ENCODE results near the gene MAN2A1.

Gene MAN2A1

GRCh38 chr5:109694451-109694891, 4.7 kb downstream of the MAN2A1 start:
- H3K9me3 ChIP-seq (ENCODE audit: control insufficient read depth, insufficient read depth, low read depth, low read length): no peaks in the 10 kb centered on the region
- H3K4me3 ChIP-seq (ENCODE audit: low read depth, low read length): no peak overlapping the region
- no peak overlapping the region for H3K27ac ChIP-seq (ENCODE audit: low read depth, low read length)
- H3K9ac ChIP-seq (ENCODE audit: low read length): no peak overlapping the region
- peaks cover 60% of the 10 kb centered on the region for H3K4me1 ChIP-seq (ENCODE audit: control insufficient read depth, insufficient read depth, low read length)
- no peaks in the 10 kb centered on the region for H3K27me3 ChIP-seq (ENCODE audit: control insufficient read depth, insufficient read depth, low read length)
- 0 out of 2 replicates have a peak, but pooled peaks cover 3% of the 10 kb centered on the region for H3K36me3 ChIP-seq (ENCODE audit: control insufficient read depth, insufficient read depth, low read length)

- Histone ChIP-seq H3K36me3 (ENCODE audit: control insufficient read depth, insufficient read depth, low read length) (0 out of 2 replicates have a peak, but pooled peaks cover 4% of the 10 kb centered on the region), H3K9ac (ENCODE audit: low read length) (no peak overlapping the region), H3K27ac (ENCODE audit: low read depth, low read length) (no peak overlapping the region), H3K27me3 (ENCODE audit: control insufficient read depth, insufficient read depth, low read length) (no peaks in the 10 kb centered on the region), H3K4me3 (ENCODE audit: low read depth, low read length) (no peak overlapping the region), H3K9me3 (ENCODE audit: control insufficient read depth, insufficient read depth, low read depth, low read length) (no peaks in the 10 kb centered on the region), H3K4me1 (ENCODE audit: control insufficient read depth, insufficient read depth, low read length) (peaks cover 64% of the 10 kb centered on the region)
Measured at GRCh38 chr5:109695005-109695926, 5.5 kb downstream of the MAN2A1 start.

GRCh38 chr5:109697339-109697738, 7.6 kb downstream of the MAN2A1 start:
- H3K9ac ChIP-seq (ENCODE audit: low read length): no peak overlapping the region
- H3K27me3 ChIP-seq (ENCODE audit: control insufficient read depth, insufficient read depth, low read length): no peaks in the 10 kb centered on the region
- no peak overlapping the region for H3K27ac ChIP-seq (ENCODE audit: low read depth, low read length)
- H3K36me3 ChIP-seq (ENCODE audit: control insufficient read depth, insufficient read depth, low read length): 0 out of 2 replicates have a peak, but pooled peaks cover 6% of the 10 kb centered on the region
- no peak overlapping the region for H3K4me3 ChIP-seq (ENCODE audit: low read depth, low read length)
- no peaks in the 10 kb centered on the region for H3K9me3 ChIP-seq (ENCODE audit: control insufficient read depth, insufficient read depth, low read depth, low read length)
- H3K4me1 ChIP-seq (ENCODE audit: control insufficient read depth, insufficient read depth, low read length): peaks cover 70% of the 10 kb centered on the region

GRCh38 chr5:109700516-109701153, 10.9 kb downstream of the MAN2A1 start:
- 0 out of 2 replicates have a peak, but pooled peaks cover 6% of the 10 kb centered on the region for H3K36me3 ChIP-seq (ENCODE audit: control insufficient read depth, insufficient read depth, low read length)
- no peaks in the 10 kb centered on the region for H3K9me3 ChIP-seq (ENCODE audit: control insufficient read depth, insufficient read depth, low read depth, low read length)
- no peak overlapping the region for H3K9ac ChIP-seq (ENCODE audit: low read length)
- H3K4me3 ChIP-seq (ENCODE audit: low read depth, low read length): no peak overlapping the region
- peaks cover 48% of the 10 kb centered on the region for H3K4me1 ChIP-seq (ENCODE audit: control insufficient read depth, insufficient read depth, low read length)
- H3K27me3 ChIP-seq (ENCODE audit: control insufficient read depth, insufficient read depth, low read length): no peaks in the 10 kb centered on the region
- H3K27ac ChIP-seq (ENCODE audit: low read depth, low read length): no peak overlapping the region

- H3K27ac ChIP-seq (ENCODE audit: low read depth, low read length): no peak overlapping the region
- H3K4me1 ChIP-seq (ENCODE audit: control insufficient read depth, insufficient read depth, low read length): peaks cover 46% of the 10 kb centered on the region
- no peaks in the 10 kb centered on the region for H3K9me3 ChIP-seq (ENCODE audit: control insufficient read depth, insufficient read depth, low read depth, low read length)
- H3K9ac ChIP-seq (ENCODE audit: low read length): no peak overlapping the region
- H3K36me3 ChIP-seq (ENCODE audit: control insufficient read depth, insufficient read depth, low read length): 0 out of 2 replicates have a peak, but pooled peaks cover 6% of the 10 kb centered on the region
- H3K27me3 ChIP-seq (ENCODE audit: control insufficient read depth, insufficient read depth, low read length): no peaks in the 10 kb centered on the region
- no peak overlapping the region for H3K4me3 ChIP-seq (ENCODE audit: low read depth, low read length)
Measured at GRCh38 chr5:109701252-109701651, 11.5 kb downstream of the MAN2A1 start.

DNA sequence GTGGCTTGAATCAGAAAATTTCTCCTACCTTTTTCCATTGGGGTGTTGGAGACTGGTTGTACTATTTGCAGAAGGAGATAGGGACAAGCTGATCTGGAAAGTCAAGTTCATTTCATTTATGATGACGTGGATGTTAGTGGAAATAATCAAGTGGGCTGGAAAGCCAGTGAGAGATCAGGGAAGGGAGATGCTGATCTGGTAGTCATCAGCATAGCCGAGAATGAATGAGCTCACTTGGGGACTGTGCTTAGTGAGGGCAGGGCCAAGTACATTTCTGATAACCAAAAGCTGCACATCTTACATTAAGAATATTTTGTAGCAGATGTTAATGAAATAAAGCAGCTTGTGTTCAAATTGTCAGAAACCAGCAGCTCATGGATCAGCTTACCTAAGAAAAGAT, 12.1 kb downstream of the MAN2A1 start:
- H3K27me3 ChIP-seq (ENCODE audit: control insufficient read depth, insufficient read depth, low read length): no peaks in the 10 kb centered on the region
- peaks cover 40% of the 10 kb centered on the region for H3K4me1 ChIP-seq (ENCODE audit: control insufficient read depth, insufficient read depth, low read length)
- H3K9ac ChIP-seq (ENCODE audit: low read length): no peak overlapping the region
- H3K36me3 ChIP-seq (ENCODE audit: control insufficient read depth, insufficient read depth, low read length): 0 out of 2 replicates have a peak, but pooled peaks cover 6% of the 10 kb centered on the region
- H3K4me3 ChIP-seq (ENCODE audit: low read depth, low read length): no peak overlapping the region
- H3K27ac ChIP-seq (ENCODE audit: low read depth, low read length): no peak overlapping the region
- H3K9me3 ChIP-seq (ENCODE audit: control insufficient read depth, insufficient read depth, low read depth, low read length): no peaks in the 10 kb centered on the region

- Histone ChIP-seq H3K27me3 (ENCODE audit: control insufficient read depth, insufficient read depth, low read length) (no peaks in the 10 kb centered on the region), H3K4me1 (ENCODE audit: control insufficient read depth, insufficient read depth, low read length) (peaks cover 31% of the 10 kb centered on the region), H3K27ac (ENCODE audit: low read depth, low read length) (no peak overlapping the region), H3K4me3 (ENCODE audit: low read depth, low read length) (no peak overlapping the region), H3K36me3 (ENCODE audit: control insufficient read depth, insufficient read depth, low read length) (0 out of 2 replicates have a peak, but pooled peaks cover 4% of the 10 kb centered on the region), H3K9ac (ENCODE audit: low read length) (no peak overlapping the region), H3K9me3 (ENCODE audit: control insufficient read depth, insufficient read depth, low read depth, low read length) (no peaks in the 10 kb centered on the region)
Measured at GRCh38 chr5:109703166-109703565, 13.4 kb downstream of the MAN2A1 start.

- H3K4me1 ChIP-seq (ENCODE audit: control insufficient read depth, insufficient read depth, low read length): peaks cover 27% of the 10 kb centered on the region
- H3K27ac ChIP-seq (ENCODE audit: low read depth, low read length): no peak overlapping the region
- no peak overlapping the region for H3K9ac ChIP-seq (ENCODE audit: low read length)
- no peaks in the 10 kb centered on the region for H3K27me3 ChIP-seq (ENCODE audit: control insufficient read depth, insufficient read depth, low read length)
- H3K9me3 ChIP-seq (ENCODE audit: control insufficient read depth, insufficient read depth, low read depth, low read length): no peaks in the 10 kb centered on the region
- 0 out of 2 replicates have a peak, but pooled peaks cover 3% of the 10 kb centered on the region for H3K36me3 ChIP-seq (ENCODE audit: control insufficient read depth, insufficient read depth, low read length)
- no peak overlapping the region for H3K4me3 ChIP-seq (ENCODE audit: low read depth, low read length)
Measured at GRCh38 chr5:109703829-109704228, 14.1 kb downstream of the MAN2A1 start.

- no peak overlapping the region for H3K27ac ChIP-seq (ENCODE audit: low read depth, low read length)
Measured at GRCh38 chr5:109704282-109704952, 14.7 kb downstream of the MAN2A1 start.

GRCh38 chr5:109705596-109705995, 15.9 kb downstream of the MAN2A1 start:
- H3K4me3 ChIP-seq (ENCODE audit: low read depth, low read length): no peak overlapping the region
- no peaks in the 10 kb centered on the region for H3K9me3 ChIP-seq (ENCODE audit: control insufficient read depth, insufficient read depth, low read depth, low read length)
- H3K27me3 ChIP-seq (ENCODE audit: control insufficient read depth, insufficient read depth, low read length): no peaks in the 10 kb centered on the region
- no peak overlapping the region for H3K9ac ChIP-seq (ENCODE audit: low read length)
- H3K4me1 ChIP-seq (ENCODE audit: control insufficient read depth, insufficient read depth, low read length): peaks cover 21% of the 10 kb centered on the region
- no peak overlapping the region for H3K27ac ChIP-seq (ENCODE audit: low read depth, low read length)
- no peaks in the 10 kb centered on the region for H3K36me3 ChIP-seq (ENCODE audit: control insufficient read depth, insufficient read depth, low read length)

More at GRCh38 chr5:109704282-109704952, 14.7 kb downstream of the MAN2A1 start:
- Histone ChIP-seq H3K36me3 (ENCODE audit: control insufficient read depth, insufficient read depth, low read length) (0 out of 2 replicates have a peak, but pooled peaks cover 3% of the 10 kb centered on the region), H3K27me3 (ENCODE audit: control insufficient read depth, insufficient read depth, low read length) (no peaks in the 10 kb centered on the region), H3K4me1 (ENCODE audit: control insufficient read depth, insufficient read depth, low read length) (peaks cover 27% of the 10 kb centered on the region), H3K9me3 (ENCODE audit: control insufficient read depth, insufficient read depth, low read depth, low read length) (no peaks in the 10 kb centered on the region), H3K9ac (ENCODE audit: low read length) (no peak overlapping the region), H3K4me3 (ENCODE audit: low read depth, low read length) (no peak overlapping the region)
